G401.6 (cell line): Measurements from ENCODE around the gene INHA.

Source experiments
- FAIRE-seq: peaks from 2 replicates; lab custom pipeline; 2012; peaks lifted over from hg19 to GRCh38; lab: Jason Lieb, UNC

INHA gene, protein sequence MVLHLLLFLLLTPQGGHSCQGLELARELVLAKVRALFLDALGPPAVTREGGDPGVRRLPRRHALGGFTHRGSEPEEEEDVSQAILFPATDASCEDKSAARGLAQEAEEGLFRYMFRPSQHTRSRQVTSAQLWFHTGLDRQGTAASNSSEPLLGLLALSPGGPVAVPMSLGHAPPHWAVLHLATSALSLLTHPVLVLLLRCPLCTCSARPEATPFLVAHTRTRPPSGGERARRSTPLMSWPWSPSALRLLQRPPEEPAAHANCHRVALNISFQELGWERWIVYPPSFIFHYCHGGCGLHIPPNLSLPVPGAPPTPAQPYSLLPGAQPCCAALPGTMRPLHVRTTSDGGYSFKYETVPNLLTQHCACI

DNA sequence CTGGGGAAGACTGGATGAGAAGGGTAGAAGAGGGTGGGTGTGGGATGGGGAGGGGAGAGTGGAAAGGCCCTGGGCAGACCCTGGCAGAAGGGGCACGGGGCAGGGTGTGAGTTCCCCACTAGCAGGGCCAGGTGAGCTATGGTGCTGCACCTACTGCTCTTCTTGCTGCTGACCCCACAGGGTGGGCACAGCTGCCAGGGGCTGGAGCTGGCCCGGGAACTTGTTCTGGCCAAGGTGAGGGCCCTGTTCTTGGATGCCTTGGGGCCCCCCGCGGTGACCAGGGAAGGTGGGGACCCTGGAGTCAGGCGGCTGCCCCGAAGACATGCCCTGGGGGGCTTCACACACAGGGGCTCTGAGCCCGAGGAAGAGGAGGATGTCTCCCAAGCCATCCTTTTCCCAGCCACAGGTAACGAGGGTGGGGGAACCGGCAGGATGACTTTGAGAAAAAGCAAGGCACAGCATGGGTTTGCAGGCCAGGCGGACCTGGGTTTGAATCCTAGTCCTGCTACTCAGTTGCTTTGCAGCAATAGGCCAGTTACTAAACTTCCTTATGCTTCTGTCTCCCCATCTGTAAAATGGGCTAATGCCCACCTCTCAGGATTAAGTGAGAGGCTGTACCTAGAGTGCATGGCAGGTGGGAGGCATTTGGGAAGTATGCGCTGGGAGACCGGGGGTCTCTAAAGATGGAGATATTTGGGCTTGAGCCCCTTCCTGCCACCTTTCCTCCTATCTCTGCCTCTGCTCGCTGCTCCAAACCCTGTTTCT lies at the start of gene INHA:
Gene INHA (plus strand): TSS at position 74 of the 765 bp plus-strand sequence. CDS start 65 bp downstream, at position 139.
- FAIRE-seq: no peak

DNA sequence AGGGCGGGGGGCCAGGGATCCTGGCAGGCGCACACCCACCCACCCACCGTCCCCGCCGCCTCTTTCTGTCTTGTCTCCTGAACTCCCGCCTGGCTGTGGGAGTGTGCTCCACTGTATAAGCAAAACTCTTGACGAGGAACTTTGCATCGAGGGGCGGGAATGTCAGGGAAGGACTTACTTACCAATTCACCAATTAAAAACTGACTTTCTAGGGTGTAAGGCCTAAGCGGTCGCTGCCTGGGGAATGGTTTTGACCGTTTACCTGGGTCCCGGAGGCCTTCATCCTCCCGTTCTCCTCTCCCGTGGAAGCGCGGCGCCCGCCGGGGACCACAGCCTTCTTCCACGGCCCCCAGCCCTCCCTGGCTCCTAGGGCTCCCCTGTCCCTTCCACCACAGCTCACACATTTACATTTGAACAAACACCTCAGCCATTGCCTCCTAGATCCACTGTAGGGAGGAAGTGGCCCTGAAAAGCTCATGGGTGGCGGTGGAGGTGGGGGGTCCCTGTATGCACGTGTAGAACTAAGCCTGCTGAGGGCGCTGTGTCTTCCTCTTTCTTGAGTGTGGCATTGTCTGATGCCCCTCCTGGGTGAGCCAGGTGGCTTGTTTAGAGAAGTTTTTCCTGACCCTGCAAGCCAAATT lies 49.0 kb upstream of the INHA start:
- no peak for FAIRE-seq

DNA sequence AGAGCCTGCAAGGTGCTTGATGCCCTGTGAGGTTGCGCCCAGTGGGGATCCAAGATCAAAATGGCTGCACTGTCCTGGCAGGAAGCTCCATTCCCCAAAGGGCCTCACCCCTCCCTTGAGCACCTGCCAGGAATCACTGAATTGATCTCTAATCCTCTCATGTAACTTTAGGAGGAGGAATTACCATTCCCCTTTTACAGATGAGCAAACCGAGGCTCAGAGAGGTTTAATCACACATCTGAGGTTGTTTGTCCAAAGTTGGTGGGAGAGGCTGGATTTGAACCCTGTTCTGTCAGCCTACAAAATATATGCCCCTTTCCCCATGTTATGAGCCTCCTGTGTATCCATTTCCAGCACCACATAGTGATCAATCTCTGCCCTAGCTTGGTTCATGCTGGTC lies 47.3 kb upstream of the INHA start:
- FAIRE-seq: no peak

GRCh38 chr2:219525533-219526232 lies 46.4 kb upstream of the INHA start:
- FAIRE-seq: no peak

GRCh38 chr2:219526320-219527075 lies 45.6 kb upstream of the INHA start:
- FAIRE-seq: no peak

- FAIRE-seq: no peak
Observed at GRCh38 chr2:219527076-219527394, 45.1 kb upstream of the INHA start.

GRCh38 chr2:219527472-219527871 lies 44.6 kb upstream of the INHA start:
- FAIRE-seq: no peak

DNA sequence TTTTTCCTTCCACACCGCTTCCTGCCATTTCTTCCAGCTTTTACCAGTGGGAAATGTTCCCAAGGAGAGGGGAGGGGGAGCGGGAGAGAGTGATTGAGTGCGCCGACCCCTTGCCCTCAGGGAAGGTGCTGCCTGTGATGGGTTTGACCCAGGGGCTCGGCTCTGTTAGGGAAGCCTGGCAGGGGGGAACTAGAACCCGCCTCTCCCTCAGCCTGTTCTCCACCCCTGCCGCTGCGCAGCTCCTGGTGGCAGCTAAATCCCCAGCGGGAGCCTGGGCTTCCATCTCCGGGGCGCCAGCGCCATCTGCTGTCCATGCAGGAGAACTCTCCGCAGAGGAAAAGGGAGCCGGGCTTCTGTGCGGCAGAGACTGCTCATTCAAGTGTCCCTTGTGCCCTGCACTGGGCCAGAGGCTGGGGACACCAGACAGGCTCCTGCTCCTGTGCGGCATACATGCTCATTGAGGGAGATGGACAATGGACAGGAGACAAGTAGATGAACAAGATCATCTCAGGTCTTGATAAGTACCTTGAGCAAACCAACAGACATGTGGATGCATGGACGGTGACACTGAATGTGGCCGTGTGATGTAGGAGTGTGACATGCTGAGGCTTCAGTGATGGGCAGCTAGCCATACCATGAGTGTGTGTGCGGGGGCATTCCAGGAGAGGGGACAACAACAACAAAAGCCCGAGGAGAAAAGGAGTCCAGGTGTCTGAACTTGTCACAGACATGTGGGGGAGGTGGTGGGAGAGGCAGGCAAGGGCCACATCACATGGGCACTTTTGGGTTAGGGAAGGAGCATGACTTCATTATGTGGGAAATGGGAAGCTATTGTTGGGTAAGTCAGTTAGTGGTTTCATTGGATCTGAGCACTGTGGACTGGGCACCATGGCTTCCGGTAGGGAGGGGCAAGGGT lies 41.8 kb upstream of the INHA start:
- FAIRE-seq: peak; percentile 66

GRCh38 chr2:219531639-219532377 lies 40.3 kb upstream of the INHA start:
- no peak for FAIRE-seq

GRCh38 chr2:219532378-219532649 lies 39.8 kb upstream of the INHA start:
- FAIRE-seq: no peak

DNA sequence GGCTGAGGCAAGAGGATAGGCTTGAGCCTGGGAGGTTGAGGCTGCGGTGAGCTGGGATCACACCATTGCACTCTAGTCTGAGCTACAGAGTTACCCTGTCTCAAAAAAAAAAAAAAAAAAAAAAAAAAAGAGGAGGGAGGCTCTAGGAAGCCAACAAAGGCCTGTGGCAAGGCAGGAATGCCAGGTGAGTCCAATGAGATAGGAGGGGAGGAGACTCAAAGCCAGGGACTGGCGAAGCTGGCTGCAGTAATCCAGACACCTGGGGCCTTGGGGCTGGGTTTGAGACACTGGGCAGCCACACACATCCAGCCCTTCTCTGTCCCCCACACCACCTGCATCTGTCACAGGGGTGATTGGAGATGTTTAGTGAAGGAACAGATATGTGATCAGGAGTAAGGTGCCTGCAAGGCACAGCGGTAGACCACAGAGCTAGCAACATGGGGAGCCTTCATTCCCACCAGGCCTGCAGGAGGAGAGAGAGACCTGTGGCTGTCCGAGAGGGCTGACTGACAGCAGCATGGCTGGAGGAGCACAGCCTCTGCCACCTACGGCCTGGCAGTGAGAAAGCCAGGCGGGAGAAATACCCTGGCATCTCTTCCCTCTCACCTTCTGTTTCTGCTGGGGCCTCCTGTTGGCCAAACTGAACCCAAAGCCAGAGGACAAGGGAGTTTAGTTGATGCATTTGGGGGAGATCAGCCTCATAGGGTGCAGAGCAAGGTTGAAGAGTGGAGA lies 38.0 kb upstream of the INHA start:
- FAIRE-seq: no peak

- FAIRE-seq: no peak
Observed at GRCh38 chr2:219536425-219536824, 35.7 kb upstream of the INHA start.

- FAIRE-seq: no peak
Observed at GRCh38 chr2:219536967-219537366, 35.1 kb upstream of the INHA start.

GRCh38 chr2:219537657-219538488 lies 34.2 kb upstream of the INHA start:
- FAIRE-seq: no peak

- FAIRE-seq: no peak
Observed at GRCh38 chr2:219538504-219538951, 33.6 kb upstream of the INHA start.

DNA sequence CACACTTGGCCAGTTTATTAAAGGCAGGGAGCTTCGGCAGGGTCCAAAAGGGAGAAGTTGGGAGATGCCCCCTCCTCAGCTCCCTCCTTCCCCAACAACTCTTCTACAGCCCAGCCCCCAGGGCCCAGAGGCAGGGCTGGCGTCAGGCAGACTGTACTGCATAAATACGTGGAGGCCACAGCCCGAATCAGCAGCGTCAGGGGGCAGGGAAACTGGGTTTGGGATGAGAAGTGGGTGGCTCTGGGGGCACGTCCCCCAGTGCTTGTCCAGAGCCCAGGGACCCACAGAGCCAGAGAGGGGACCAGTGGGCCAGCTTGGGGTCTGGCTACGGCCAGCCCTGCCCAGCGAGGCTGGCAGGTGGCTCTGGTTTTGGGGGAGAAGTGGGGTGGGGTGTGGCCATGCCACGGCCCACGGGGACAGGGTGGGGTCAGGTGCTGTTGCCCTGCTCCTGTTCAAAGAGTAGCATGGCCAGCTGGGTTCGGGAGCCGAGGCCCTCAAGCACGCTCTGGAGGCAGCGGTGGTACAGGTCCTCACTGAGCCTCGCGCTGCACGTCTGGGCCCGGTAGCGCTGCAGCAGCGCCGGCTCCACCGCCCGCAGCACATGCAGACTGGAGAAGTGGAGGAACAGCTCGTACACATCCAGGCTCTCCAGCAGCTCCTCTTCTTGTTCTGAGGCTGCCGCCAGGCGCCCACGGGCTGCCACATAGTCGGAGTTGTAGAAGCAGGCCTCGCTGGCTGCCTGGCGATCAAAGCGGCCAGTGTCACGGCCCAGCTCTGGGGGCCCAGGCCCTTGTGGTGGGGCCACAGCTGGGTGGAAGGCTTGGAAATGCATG lies 32.9 kb upstream of the INHA start:
- FAIRE-seq: no peak

- no peak for FAIRE-seq
Observed at GRCh38 chr2:219539926-219540678, 32.0 kb upstream of the INHA start.
